Mammary epithelial cell (primary cell): ENCODE measurements around the gene MYCBP.
"Not testable (repeated sequence)": the region's sequence is repeated elsewhere in the genome, so short reads cannot be mapped to it uniquely, and the experiment has no call there.

Source experiments
- CTCF ChIP-seq, 2 donors: IDR thresholded peaks in 1 of 2; conservative IDR thresholded peaks in 1 of 2; 2 replicates each; pipeline ENCODE4 v1.5.1; 2011 to 2012; ENCODE audit warnings: inconsistent platforms in 2 of 2, low read length in 2 of 2, mild to moderate bottlenecking in 2 of 2, control low read depth in 1 of 2, low read depth in 1 of 2; ENCODE audit not compliant: insufficient read depth in 1 of 2; ENCODE audit errors: extremely low read depth in 1 of 2
- EZH2 ChIP-seq: IDR thresholded peaks from 2 replicates; pipeline ENCODE4 v1.6.1; 2012; ENCODE audit warnings: low read length, inconsistent platforms, borderline replicate concordance

- not testable (repeated sequence) for TF ChIP-seq CTCF (conservative IDR thresholded peaks at IDR 0.05 in 1 of 2, IDR thresholded peaks at IDR 0.05 in 1 of 2; ENCODE audit: extremely low read depth in 1 of 2, insufficient read depth in 1 of 2, low read depth in 1 of 2, low read length in 2 of 2); EZH2
Measured at GRCh38 chr1:38836316-38836715, 36.8 kb downstream of the MYCBP start.
